Natural killer cell (primary cell): ENCODE results near the gene CCDC183. TPM values are rescaled to one million over a fixed set of nuclear protein-coding genes. Genes with fewer than 3 reads are reported as not detected.
A peak's percentile ranks its signal among the peaks of the same experiment; 100 is the strongest.

Experiments
- ATAC-seq, 3 donors: fragments of 150-1000 bp in 2 of 3; fragments of 200-7000 bp in 1 of 3; cut with Tn5 transposase; 1 replicate in 1 of 3; 2 replicates in 2 of 3; pipeline ENCODE4 v1.10.0; 2021; ENCODE audit warnings: mild to moderate bottlenecking in 2 of 3, moderate library complexity in 2 of 3
- DNase-seq, 2 donors: peaks; one replicate each; pipeline versions ENCODE4 v3.0.0 to v3.0.0-alpha.2; 2013 to 2021; ENCODE audit warnings: mixed read lengths in 1 of 2
- H3K27ac ChIP-seq: one replicate; pipeline ENCODE4 v1.5.1; 2013; ENCODE audit warnings: mild to moderate bottlenecking, low read length
- H3K27me3 ChIP-seq: one replicate; pipeline ENCODE4 v1.6.1; 2013; ENCODE audit warnings: low read length; ENCODE audit not compliant: control insufficient read depth, insufficient read depth
- H3K36me3 ChIP-seq: one replicate; pipeline ENCODE4 v1.6.1; 2013; ENCODE audit warnings: low read length; ENCODE audit not compliant: control insufficient read depth, insufficient read depth
- H3K4me1 ChIP-seq: one replicate; pipeline ENCODE4 v1.6.1; 2013; ENCODE audit warnings: low read length; ENCODE audit not compliant: control insufficient read depth, insufficient read depth
- H3K4me3 ChIP-seq: one replicate; pipeline ENCODE4 v1.5.1; 2013; ENCODE audit warnings: low read length
- H3K9me3 ChIP-seq: one replicate; pipeline ENCODE4 v1.6.1; 2013; ENCODE audit warnings: low read length; ENCODE audit not compliant: control insufficient read depth, insufficient read depth
- H3K27ac Mint-ChIP-seq, 2 donors: one replicate each; pipeline ENCODE4 v1.8.0; 2022; ENCODE audit warnings: mild to moderate bottlenecking in 2 of 2, mixed read lengths in 2 of 2, moderate library complexity in 1 of 2
- H3K27me3 Mint-ChIP-seq, 2 donors: one replicate each; pipeline ENCODE4 v1.8.0; 2022; ENCODE audit warnings: low read depth in 2 of 2, mixed read lengths in 2 of 2
- H3K36me3 Mint-ChIP-seq: one replicate; pipeline ENCODE4 v1.8.0; 2022; ENCODE audit warnings: mixed read lengths
- H3K4me1 Mint-ChIP-seq, 2 donors: one replicate each; pipeline ENCODE4 v1.8.0; 2022; ENCODE audit warnings: mixed read lengths in 2 of 2
- H3K4me3 Mint-ChIP-seq: one replicate; pipeline ENCODE4 v1.8.0; 2022; ENCODE audit warnings: mild to moderate bottlenecking, moderate library complexity, mixed read lengths
- H3K9me3 Mint-ChIP-seq, 2 donors: one replicate each; pipeline ENCODE4 v1.8.0; 2022; ENCODE audit warnings: mixed read lengths in 2 of 2
- CTCF ChIP-seq: fragments of 200-600 bp; IDR thresholded peaks from one replicate; pipeline ENCODE4 v1.8.0; 2022; ENCODE audit warnings: antibody characterized with exemption
- WGBS: methylation state at CpG from one replicate; pipeline ENCODE4 v1.1.7; 2013; ENCODE audit warnings: missing lambda C conversion rate; ENCODE audit not compliant: insufficient coverage; 5-methylcytosine and 5-hydroxymethylcytosine counted together
- intact Hi-C: fragments of 100-400 bp; cut with micrococcal nuclease; formaldehyde crosslinking; loops from one replicate; pipeline ENCODE4 v1.14.2; 2022
- total RNA-seq, 4 donors: library from RNA; stranded (reverse); fragments of 120-200 nt in 1 of 4; gene quantifications; one replicate each; pipeline versions ENCODE4 v1.2.3 to v1.2.4, GENCODE V29; 2013 to 2022

CCDC183 gene
- total RNA-seq, 3 donors from 2014 or later (not counting 1 experiment from before 2014, with no cell fraction given): 0.56 to 0.75 (median 0.65) TPM

- TF ChIP-seq CTCF: no peak
- no peaks in the 10 kb centered on the region for H3K36me3 ChIP-seq
- DNase-seq (no peak), ATAC-seq (no peak)
- H3K9me3 ChIP-seq: peaks cover 10% of the 10 kb centered on the region
- Mint-ChIP-seq H3K4me1 (no peaks in the 10 kb centered on the region), H3K36me3 (no peaks in the 10 kb centered on the region), H3K4me3 (no peak overlapping the region), H3K27ac (no peak overlapping the region), H3K9me3 (peaks cover 5 to 6% of the 10 kb centered on the region in 2 donors), H3K27me3 (peaks cover 17 to 18% of the 10 kb centered on the region in 2 donors)
- H3K27ac ChIP-seq: no peak overlapping the region
- intact Hi-C loops: no loop called here
- peaks cover 25% of the 10 kb centered on the region for H3K4me1 ChIP-seq
- H3K27me3 ChIP-seq: no peaks in the 10 kb centered on the region
- 90% methylated on average over 1 of the region's 1 CpG for WGBS
- no peak overlapping the region for H3K4me3 ChIP-seq
Observed at GRCh38 chr9:136751244-136751643, 44.9 kb upstream of the CCDC183 start.

GRCh38 chr9:136751814-136752213 lies 44.3 kb upstream of the CCDC183 start:
- Histone ChIP-seq H3K27ac (no peak overlapping the region), H3K4me1 (peaks cover 25% of the 10 kb centered on the region), H3K9me3 (peaks cover 10% of the 10 kb centered on the region), H3K36me3 (no peaks in the 10 kb centered on the region), H3K27me3 (no peaks in the 10 kb centered on the region), H3K4me3 (no peak overlapping the region)
- no peak for TF ChIP-seq CTCF
- no peaks in the 10 kb centered on the region for H3K4me1 Mint-ChIP-seq
- no peaks in the 10 kb centered on the region for H3K36me3 Mint-ChIP-seq
- no peak overlapping the region for H3K27ac Mint-ChIP-seq
- H3K9me3 Mint-ChIP-seq: peaks cover 5 to 6% of the 10 kb centered on the region in 2 donors
- DNase-seq (no peak), ATAC-seq (no peak)
- peaks cover 17 to 18% of the 10 kb centered on the region in 2 donors for H3K27me3 Mint-ChIP-seq
- no peak overlapping the region for H3K4me3 Mint-ChIP-seq
- intact Hi-C loops: no loop called here

- DNase-seq (no peak), ATAC-seq (no peak)
- H3K4me3 Mint-ChIP-seq: no peak overlapping the region
- Histone ChIP-seq H3K27ac (no peak overlapping the region), H3K4me3 (no peak overlapping the region), H3K4me1 (peaks cover 31% of the 10 kb centered on the region), H3K27me3 (no peaks in the 10 kb centered on the region), H3K9me3 (peaks cover 10% of the 10 kb centered on the region), H3K36me3 (no peaks in the 10 kb centered on the region)
- H3K4me1 Mint-ChIP-seq: no peaks in the 10 kb centered on the region
- H3K9me3 Mint-ChIP-seq: peaks cover 5 to 6% of the 10 kb centered on the region in 2 donors
- peaks cover 12 to 18% of the 10 kb centered on the region in 2 donors for H3K27me3 Mint-ChIP-seq
- H3K27ac Mint-ChIP-seq: no peak overlapping the region
- intact Hi-C loops: no loop called here
- no peak for TF ChIP-seq CTCF
- WGBS: 91% methylated on average over 31 of the region's 31 CpGs
- H3K36me3 Mint-ChIP-seq: no peaks in the 10 kb centered on the region
Observed at GRCh38 chr9:136753371-136754058, 42.6 kb upstream of the CCDC183 start.

GRCh38 chr9:136754059-136754572 lies 42.0 kb upstream of the CCDC183 start:
- Histone ChIP-seq H3K9me3 (peaks cover 10% of the 10 kb centered on the region), H3K27ac (no peak overlapping the region), H3K4me1 (peaks cover 30% of the 10 kb centered on the region), H3K36me3 (no peaks in the 10 kb centered on the region), H3K27me3 (no peaks in the 10 kb centered on the region), H3K4me3 (no peak overlapping the region)
- no peak for TF ChIP-seq CTCF
- 20% methylated on average over 17 of the region's 17 CpGs for WGBS
- Mint-ChIP-seq H3K27ac (no peak overlapping the region), H3K9me3 (peaks cover 5 to 6% of the 10 kb centered on the region in 2 donors), H3K4me1 (no peaks in the 10 kb centered on the region), H3K36me3 (no peaks in the 10 kb centered on the region), H3K4me3 (no peak overlapping the region), H3K27me3 (peaks cover 12 to 18% of the 10 kb centered on the region in 2 donors)
- intact Hi-C loops: no loop called here
- ATAC-seq (peak in 2 of 3 donors; percentile 23 to 30), DNase-seq (no peak)
